ENCODE measurements around the gene JAGN1. TPM values are rescaled to one million over a fixed set of nuclear protein-coding genes. Genes with fewer than 3 reads are reported as not detected.
"Not testable (repeated sequence)": the region's sequence is repeated elsewhere in the genome, so short reads cannot be mapped to it uniquely, and the experiment has no call there.

JAGN1 gene
- total RNA-seq, 1 donor from 2014 or later = 18.8 TPM

DNA sequence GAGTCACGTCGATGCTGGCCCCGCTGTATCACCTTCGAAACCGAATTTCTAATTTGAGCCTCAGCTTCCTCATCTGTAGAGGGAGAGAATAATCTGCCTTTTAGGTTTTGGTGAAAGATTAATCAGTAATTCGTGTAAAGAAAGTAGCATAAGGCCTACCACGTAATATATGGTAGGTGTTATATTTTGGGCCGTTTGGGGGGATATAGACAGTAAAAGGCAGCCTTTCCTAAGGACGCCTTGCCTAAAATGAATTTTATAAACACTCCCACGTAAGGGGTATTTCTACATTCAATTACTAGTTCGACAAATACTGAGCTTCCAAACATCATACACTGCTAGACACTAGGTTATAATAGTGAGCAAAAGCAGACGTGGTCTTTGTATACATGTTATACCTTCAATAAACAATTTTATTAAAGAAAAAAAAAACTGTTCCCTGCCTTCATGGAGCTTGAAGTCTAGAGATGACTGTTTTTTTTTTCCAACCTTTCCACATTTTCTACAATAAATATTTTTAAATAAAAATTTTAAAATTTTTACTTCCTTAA is 737 bp downstream of the JAGN1 start:
- intact Hi-C loops (cut with DNase I) = no loop called here
- ATAC-seq (ENCODE audit: poor library complexity) (no peak), DNase-seq (no peak)

GRCh38 chr3:9893739-9894138 is 3.3 kb downstream of the JAGN1 start:
- no peak for DNase-seq
- intact Hi-C loops (cut with DNase I) = no loop called here
- no peak for ATAC-seq (ENCODE audit: poor library complexity)

DNA sequence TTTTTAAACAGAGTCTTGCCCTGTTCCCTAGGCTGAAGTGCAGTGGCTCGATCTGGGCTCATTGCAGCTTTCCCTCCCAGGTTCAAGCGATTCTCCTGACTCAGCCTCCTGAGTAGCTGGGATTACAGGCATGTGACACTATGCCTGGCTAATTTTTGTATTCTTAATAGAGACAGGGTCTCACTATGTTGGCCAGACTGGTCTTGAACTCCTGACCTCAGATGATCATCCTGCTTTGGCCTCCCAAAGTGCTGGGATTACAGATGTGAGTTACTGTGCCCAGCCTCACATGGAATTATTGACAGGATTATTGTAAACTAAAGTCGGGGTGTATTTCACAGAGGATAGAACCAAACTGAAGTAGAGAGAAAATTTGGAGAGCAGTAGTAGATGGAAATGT is 5.3 kb downstream of the JAGN1 start:
- ATAC-seq (ENCODE audit: poor library complexity); intact Hi-C loops (cut with DNase I); DNase-seq: not testable (repeated sequence)

DNA sequence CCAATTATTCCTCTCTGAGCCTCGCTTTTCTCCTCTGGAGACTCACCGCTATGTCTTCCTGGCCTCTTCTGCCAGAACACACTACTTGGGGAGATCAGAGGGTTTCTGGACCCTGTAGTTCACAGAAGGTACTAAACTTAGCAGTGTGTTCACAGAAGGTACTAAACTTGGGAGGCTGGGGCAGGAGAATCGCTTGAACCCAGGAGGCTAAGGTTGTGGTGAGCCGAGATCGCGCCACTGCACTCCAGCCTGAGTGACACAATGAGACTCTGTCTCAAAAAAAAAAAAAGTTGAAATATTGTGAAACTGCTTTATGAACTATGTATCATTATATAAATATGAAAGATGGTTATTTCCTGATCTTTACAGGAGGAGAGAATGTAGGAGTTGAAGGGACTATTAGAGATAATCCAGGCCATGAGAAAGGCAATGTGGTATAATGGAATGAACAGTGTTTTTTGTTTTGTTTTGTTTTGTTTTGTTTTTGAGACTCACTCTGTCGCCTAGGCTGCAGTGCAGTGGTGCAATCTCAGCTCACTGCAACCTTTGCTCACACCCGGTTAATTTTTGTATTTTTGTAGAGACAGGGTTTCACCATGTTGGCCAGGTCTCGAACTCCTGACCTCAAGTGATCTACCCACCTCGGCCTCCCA is 6.5 kb downstream of the JAGN1 start:
- ATAC-seq (ENCODE audit: poor library complexity); intact Hi-C loops (cut with DNase I); DNase-seq: not testable (repeated sequence)

DNA sequence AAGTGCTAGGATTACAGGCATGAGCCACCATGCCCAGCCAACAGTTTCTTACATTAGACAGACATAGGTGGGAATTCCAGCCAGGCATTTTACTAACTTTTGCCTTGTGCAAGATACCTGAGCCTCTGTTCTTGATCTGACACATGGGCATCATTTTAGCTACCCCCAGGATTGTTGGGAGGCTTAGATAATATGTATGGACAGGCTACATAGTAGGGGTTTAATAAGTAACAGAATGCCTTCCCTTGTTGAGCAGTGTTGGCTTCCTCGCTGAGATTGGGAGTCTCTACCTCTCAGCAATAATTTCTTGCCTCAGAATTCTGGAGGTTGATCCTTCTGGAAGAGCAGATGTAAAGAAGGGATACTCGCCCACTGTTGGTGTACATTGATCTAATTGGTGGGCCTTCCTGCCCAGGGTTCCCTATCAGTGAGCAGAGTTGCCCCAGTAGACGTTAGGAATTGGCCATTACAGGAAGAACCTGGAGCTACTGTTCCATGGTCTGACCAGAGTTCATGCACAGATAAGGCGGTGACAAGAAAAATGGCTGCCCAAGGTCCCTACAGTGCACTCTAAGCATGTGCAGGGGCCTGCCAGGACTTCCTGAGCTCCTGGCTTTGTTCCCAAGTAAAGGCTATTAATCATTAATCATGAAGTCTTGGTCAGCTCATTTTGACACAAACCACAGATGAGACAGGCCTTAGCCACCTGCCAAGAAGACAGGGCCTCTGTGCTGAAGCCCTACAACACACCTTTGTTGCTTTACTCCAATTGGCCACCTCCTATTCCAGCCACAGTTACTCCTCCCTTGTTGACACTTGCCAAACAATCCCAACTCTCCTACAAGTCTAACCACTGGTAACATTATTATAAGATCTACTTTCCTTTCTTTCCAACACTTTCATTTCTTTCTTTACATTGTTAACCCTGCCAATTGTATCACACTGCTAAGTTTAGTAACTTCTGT is 7.3 kb downstream of the JAGN1 start:
- intact Hi-C loops (cut with DNase I) = no loop called here
- peak; percentile 51 for ATAC-seq (ENCODE audit: poor library complexity)
- DNase-seq = no peak

- intact Hi-C loops (cut with DNase I) = no loop called here
- DNase-seq (no peak), ATAC-seq (ENCODE audit: poor library complexity) (no peak)
Measured at GRCh38 chr3:9898467-9899241, 8.2 kb downstream of the JAGN1 start.

DNA sequence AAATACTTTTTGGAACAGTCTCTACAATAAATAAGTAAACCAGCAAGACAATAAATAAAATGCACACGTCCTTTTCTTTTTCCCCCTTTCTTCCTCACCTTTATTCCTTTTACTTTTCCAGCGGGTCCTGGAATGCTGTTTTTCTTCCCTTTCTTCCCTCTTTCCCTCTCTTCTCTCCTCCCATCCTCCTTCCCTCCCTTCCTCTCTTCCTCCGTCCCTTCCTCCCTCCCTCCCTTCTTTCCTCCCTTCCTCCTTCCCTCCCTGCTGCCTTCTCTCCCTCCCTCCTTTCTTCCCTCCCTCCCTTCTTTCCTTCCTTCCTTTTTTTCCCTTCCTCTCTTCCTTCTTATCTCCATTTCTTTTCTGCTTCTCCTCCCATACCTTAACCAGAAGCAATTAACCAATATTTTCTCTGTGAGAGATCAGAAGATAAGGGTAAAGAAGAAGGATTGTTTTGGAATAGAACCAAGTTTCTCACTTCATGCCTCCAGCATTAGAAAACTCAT is 8.9 kb downstream of the JAGN1 start:
- no peak for ATAC-seq (ENCODE audit: poor library complexity)
- no peak for DNase-seq
- intact Hi-C loops (cut with DNase I) = no loop called here

DNA sequence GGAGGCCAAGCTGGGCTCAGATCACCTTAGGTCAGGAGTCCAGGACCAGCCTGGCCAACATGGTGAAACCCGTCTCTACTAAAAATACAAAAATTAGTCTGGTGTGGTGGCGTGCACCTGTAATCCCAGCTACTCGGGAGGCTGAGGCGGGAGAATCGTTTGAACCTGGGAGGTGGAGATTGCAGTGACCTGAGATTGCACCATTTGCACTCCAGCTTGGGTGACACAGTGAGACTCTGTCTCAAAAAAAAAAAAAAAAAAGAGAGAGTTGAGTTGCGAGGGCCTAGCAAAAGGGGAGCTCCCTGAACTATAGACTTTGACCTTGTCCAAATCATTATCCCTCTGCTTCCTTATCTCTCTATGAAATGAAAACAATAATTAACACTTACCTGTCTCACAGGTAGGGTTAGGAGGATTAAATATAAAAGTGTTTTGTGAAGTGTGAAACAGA is 10.6 kb downstream of the JAGN1 start:
- ATAC-seq (ENCODE audit: poor library complexity); intact Hi-C loops (cut with DNase I): not testable (repeated sequence)

GRCh38 chr3:9901967-9902366 is 11.6 kb downstream of the JAGN1 start:
- intact Hi-C loops (cut with DNase I) = no loop called here
- ATAC-seq (ENCODE audit: poor library complexity) (no peak), DNase-seq (no peak)

More for the DNA sequence above, 10.6 kb downstream of the JAGN1 start:
- DNase-seq = not testable (repeated sequence)

DNA sequence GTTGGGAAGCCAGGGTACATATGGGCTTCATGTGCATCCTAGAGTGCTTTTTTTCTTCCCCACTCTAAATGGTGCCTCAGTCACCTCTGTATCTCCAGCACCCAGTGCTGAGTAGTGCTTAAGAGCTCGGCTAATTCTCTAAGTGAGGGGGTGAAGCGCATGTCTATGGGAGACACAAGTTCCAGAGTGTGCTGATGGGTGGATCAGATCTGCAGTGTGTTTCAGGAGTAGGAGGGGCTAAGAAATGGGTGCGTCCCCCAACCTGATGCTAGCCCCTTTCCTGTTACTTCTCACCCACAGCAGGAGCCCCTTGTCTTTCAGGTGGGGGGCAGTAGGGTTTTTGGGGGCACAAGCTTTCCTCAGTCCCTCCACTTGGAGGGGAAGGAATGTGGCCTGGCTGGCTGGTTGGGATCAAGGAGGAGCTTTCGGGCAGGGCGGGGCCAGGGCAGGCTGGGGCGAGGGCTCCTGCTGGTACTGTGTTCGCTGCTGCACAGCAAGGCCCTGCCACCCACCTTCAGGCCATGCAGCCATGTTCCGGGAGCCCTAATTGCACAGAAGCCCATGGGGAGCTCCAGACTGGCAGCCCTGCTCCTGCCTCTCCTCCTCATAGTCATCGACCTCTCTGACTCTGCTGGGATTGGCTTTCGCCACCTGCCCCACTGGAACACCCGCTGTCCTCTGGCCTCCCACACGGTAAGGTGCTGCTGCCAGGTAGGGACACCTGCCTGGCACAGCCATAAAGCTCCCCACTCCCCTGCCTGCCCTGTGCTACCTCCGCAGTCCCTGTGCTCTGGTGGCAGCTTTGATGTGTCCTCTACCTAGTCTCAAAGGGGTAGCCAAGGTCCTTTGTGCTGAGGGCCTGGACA is 12.2 kb downstream of the JAGN1 start, which contains the start of gene IL17RE:
Gene IL17RE, plus strand, starts transcription at position 477 of the 866 bp plus-strand sequence. Its CDS starts 85 bp downstream, at position 562.
- intact Hi-C loops (cut with DNase I) = no loop called here
- peak; percentile 41 for ATAC-seq (ENCODE audit: poor library complexity)

GRCh38 chr3:9903238-9903624 is 12.8 kb downstream of the JAGN1 start:
- ATAC-seq (ENCODE audit: poor library complexity) (no peak), DNase-seq (no peak)
- intact Hi-C loops (cut with DNase I) = no loop called here

More for the DNA sequence above, 12.2 kb downstream of the JAGN1 start, which contains the start of gene IL17RE:
- no peak for DNase-seq

- ATAC-seq (ENCODE audit: poor library complexity) (no peak), DNase-seq (no peak)
- intact Hi-C loops (cut with DNase I) = no loop called here
Measured at GRCh38 chr3:9903904-9904303, 13.5 kb downstream of the JAGN1 start.

GRCh38 chr3:9906480-9906879 is 16.1 kb downstream of the JAGN1 start:
- DNase-seq (no peak), ATAC-seq (ENCODE audit: poor library complexity) (no peak)
- intact Hi-C loops (cut with DNase I) = no loop called here

DNA sequence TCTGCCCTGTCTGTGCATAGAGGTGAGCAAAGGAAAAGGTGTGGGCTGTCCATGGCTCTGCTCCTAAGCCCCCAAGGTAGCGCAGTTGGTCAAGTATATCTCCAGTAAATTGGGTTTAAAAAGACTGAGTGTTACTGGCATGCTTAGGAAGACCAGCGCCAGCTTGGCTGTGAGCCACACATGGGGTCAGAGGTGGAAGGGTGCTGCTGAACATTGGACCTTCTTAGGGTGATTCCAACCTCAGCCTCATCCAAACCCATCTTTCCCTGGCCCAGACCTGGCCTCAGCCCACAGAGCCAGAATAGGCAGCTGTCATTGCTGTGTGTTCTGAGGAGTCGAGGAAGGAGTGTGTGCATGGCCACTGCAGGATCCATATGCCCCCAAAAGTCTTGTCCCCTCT is 17.9 kb downstream of the JAGN1 start:
- intact Hi-C loops (cut with DNase I) = no loop called here
- DNase-seq (no peak), ATAC-seq (ENCODE audit: poor library complexity) (no peak)

DNA sequence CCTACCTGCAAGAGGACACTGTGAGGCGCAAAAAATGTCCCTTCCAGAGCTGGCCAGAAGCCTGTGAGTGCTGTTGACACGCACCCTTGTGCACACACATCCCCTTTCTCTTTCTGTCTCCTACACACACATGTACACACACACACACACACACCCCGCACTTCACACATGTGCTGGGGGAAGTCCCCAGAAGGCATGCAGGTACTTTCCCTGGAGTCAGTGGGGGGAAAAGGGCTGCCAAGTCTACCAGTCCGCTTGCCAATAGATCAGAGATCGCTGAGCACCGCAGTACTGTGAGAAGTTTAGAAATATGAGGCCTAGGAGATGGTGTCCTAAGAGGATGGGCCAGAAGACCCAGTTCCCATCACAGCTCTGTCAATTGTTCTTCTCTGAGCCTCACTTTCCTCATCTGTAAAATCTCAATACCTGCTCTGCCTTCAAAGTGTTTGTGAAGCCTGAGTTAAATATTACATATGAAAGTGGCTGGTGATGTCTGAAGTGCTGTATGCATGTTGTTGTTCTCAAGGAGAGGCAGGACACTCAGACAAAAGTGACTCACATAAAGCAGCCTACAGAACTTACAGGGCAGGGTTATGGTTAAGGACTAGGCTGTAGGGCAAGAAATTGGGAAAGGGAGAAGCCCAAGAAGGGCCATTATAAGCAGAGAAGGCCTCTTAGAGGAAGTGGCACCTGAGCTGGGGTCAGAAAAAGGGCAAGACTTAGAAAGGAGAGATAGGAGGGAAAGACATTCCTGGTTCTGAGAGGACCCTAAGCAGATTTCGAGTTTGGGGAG is 19.0 kb downstream of the JAGN1 start:
- DNase-seq (no peak), ATAC-seq (ENCODE audit: poor library complexity) (no peak)
- intact Hi-C loops (cut with DNase I) = no loop called here

DNA sequence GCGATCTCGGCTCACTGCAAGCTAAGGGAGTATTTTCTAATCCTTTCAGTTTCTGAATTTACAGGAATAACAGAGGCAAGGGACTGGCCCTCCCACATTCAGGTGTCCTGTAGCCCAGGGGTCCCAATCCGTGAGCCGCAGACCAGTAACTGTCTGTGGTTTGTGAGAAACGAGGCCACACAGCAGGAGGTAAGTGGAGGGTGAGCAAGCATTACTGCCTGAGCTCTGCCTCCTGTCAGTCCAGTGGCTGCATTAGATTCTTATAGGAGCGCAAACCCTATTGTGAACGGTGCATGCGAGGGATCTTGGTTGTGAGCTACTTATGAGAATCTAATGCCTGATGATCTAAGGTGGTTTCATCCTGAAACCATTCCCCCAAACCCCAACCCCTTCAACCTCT is 21.5 kb downstream of the JAGN1 start:
- no peak for DNase-seq
- no peak for ATAC-seq (ENCODE audit: poor library complexity)
- intact Hi-C loops (cut with DNase I) = no loop called here
